ENCODE results near the gene DLG3. TPM values are rescaled to one million over a fixed set of nuclear protein-coding genes. Genes with fewer than 3 reads are reported as not detected.

The DLG3 gene
- total RNA-seq, 1 experiment from 2014 or later: 48.4 TPM

- POLR2A ChIA-PET: no interaction called here
- H3K9ac ChIP-seq (ENCODE audit: low read length): no peak overlapping the region
- H3K9me3 ChIP-seq (ENCODE audit: control insufficient read depth in 1 of 2, insufficient read depth in 1 of 2, low read depth in 1 of 2, low read length in 2 of 2): no peaks in the 10 kb centered on the region
- H3K4me3 ChIP-seq (replicated peaks in 1 of 2; ENCODE audit: low read depth in 1 of 2, low read length in 2 of 2): no peak overlapping the region
- no peaks in the 10 kb centered on the region for H3K79me2 ChIP-seq (ENCODE audit: insufficient read depth, low read length)
- ATAC-seq: no peak
- intact Hi-C loops (cut with micrococcal nuclease): no loop called here
- RAD21 ChIA-PET (ENCODE audit: low non-redundant PET in 1 of 2, low total read pairs in 2 of 2, uncharacterized antibody in 2 of 2, unreplicated experiment in 2 of 2): no interaction called here
- TF ChIP-seq EZH2 (IDR thresholded peaks at IDR 0.05) (no peak), ZFX (IDR thresholded peaks at IDR 0.05) (no peak), MAX (IDR thresholded peaks at IDR 0.05) (no peak), ELF1 (IDR thresholded peaks at IDR 0.05; ENCODE audit: borderline replicate concordance, low read depth) (no peak), ATF3 (IDR thresholded peaks at IDR 0.05) (no peak), CBX3 (IDR thresholded peaks at IDR 0.05; ENCODE audit: low read depth) (no peak), TCF7L2 (IDR thresholded peaks at IDR 0.05; ENCODE audit: borderline replicate concordance, extremely low read depth, insufficient read depth, insufficient read length) (no peak), RAD21 (IDR thresholded peaks at IDR 0.05; ENCODE audit: low read depth) (no peak), POLR2AphosphoS5 (IDR thresholded peaks at IDR 0.05; ENCODE audit: low read depth, low read length) (no peak)
- no peak for DNase-seq (ENCODE audit: low read depth, low spot score)
- H3K9me2 ChIP-seq (ENCODE audit: insufficient read depth): no peaks in the 10 kb centered on the region
- no peak overlapping the region for H3K4me2 ChIP-seq (ENCODE audit: low read length)
- H3K27ac ChIP-seq (ENCODE audit: low read depth, low read length): no peak overlapping the region
- H3K4me1 ChIP-seq (ENCODE audit: control insufficient read depth in 1 of 2, insufficient read depth in 2 of 2, low read length in 2 of 2): no peaks in the 10 kb centered on the region
- H2AFZ ChIP-seq (ENCODE audit: low read depth, low read length, poor library complexity, severe bottlenecking): no peak overlapping the region
- peaks cover 0 to 2% of the 10 kb centered on the region in 2 experiments; a peak in 2 of 4 replicates for H3K36me3 ChIP-seq (ENCODE audit: control insufficient read depth in 1 of 2, insufficient read depth in 2 of 2, low read length in 2 of 2)
- no TSS peak for BruUV-seq (replicated peaks)
- CTCF ChIA-PET: no interaction called here
- no peaks in the 10 kb centered on the region for H4K20me1 ChIP-seq (ENCODE audit: insufficient read depth)
- H3K27me3 ChIP-seq (ENCODE audit: insufficient read depth, low read length): no peaks in the 10 kb centered on the region
Measured at GRCh38 chrX:70496491-70496890, 51.9 kb downstream of the DLG3 start.

GRCh38 chrX:70497026-70497425, 52.4 kb downstream of the DLG3 start:
- Histone ChIP-seq H3K9me3 (ENCODE audit: control insufficient read depth in 1 of 2, insufficient read depth in 1 of 2, low read depth in 1 of 2, low read length in 2 of 2) (no peaks in the 10 kb centered on the region), H3K36me3 (ENCODE audit: control insufficient read depth in 1 of 2, insufficient read depth in 2 of 2, low read length in 2 of 2) (peaks cover 0 to 2% of the 10 kb centered on the region in 2 experiments; a peak in 2 of 4 replicates), H2AFZ (ENCODE audit: low read depth, low read length, poor library complexity, severe bottlenecking) (no peak overlapping the region), H3K27me3 (ENCODE audit: insufficient read depth, low read length) (no peaks in the 10 kb centered on the region), H3K4me3 (replicated peaks in 1 of 2; ENCODE audit: low read depth in 1 of 2, low read length in 2 of 2) (no peak overlapping the region), H3K9me2 (ENCODE audit: insufficient read depth) (no peaks in the 10 kb centered on the region), H3K79me2 (ENCODE audit: insufficient read depth, low read length) (no peaks in the 10 kb centered on the region), H3K9ac (ENCODE audit: low read length) (no peak overlapping the region), H4K20me1 (ENCODE audit: insufficient read depth) (no peaks in the 10 kb centered on the region), H3K4me1 (ENCODE audit: control insufficient read depth in 1 of 2, insufficient read depth in 2 of 2, low read length in 2 of 2) (no peaks in the 10 kb centered on the region), H3K27ac (ENCODE audit: low read depth, low read length) (no peak overlapping the region), H3K4me2 (ENCODE audit: low read length) (no peak overlapping the region)
- POLR2A ChIA-PET: no interaction called here
- CTCF ChIA-PET: no interaction called here
- no peak for DNase-seq (ENCODE audit: low read depth, low spot score)
- ATAC-seq: no peak
- no TSS peak for BruUV-seq (replicated peaks)
- RAD21 ChIA-PET (ENCODE audit: low non-redundant PET in 1 of 2, low total read pairs in 2 of 2, uncharacterized antibody in 2 of 2, unreplicated experiment in 2 of 2): no interaction called here
- intact Hi-C loops (cut with micrococcal nuclease): no loop called here
- TF ChIP-seq FOSL1 (IDR thresholded peaks at IDR 0.05; ENCODE audit: low read depth) (no peak), ATF3 (IDR thresholded peaks at IDR 0.05) (no peak), CEBPB (IDR thresholded peaks at IDR 0.05; ENCODE audit: low read depth) (no peak), ZNF274 (IDR thresholded peaks at IDR 0.05; ENCODE audit: low read depth, low read length) (no peak), SRF (IDR thresholded peaks at IDR 0.05; ENCODE audit: low read depth) (no peak)
